Measurements from ENCODE around the gene CDCA7.

Gene CDCA7

DNA sequence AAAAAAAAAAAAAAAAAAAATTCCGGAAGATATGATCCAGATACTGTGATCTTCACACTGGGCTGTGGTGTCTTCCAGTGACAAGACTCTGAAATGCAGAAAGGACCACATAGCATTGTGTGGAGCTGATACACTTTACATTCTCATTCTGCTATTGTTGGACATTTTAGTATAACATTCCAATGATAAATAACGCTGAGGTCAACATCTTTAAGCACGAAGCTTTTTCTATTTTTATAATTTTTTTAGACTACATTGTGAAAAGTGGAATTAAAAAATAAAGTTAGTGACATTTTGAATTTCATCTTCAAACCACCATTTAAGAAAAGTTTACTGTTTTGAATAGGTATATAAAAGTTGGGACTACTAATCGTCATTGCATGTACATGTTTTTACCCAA, 62.7 kb downstream of the CDCA7 start:
- H3K4me1 ChIP-seq (ENCODE audit: insufficient read depth, low read length, poor library complexity, severe bottlenecking) = no peaks in the 10 kb centered on the region
- no peaks in the 10 kb centered on the region for H3K9me2 ChIP-seq (replicated peaks; ENCODE audit: low read depth, low read length)
- no peak overlapping the region for H3K9ac ChIP-seq (ENCODE audit: low read depth, low read length, poor library complexity, severe bottlenecking)
- no peak overlapping the region for H2AFZ ChIP-seq (ENCODE audit: low read length)
- H3F3A ChIP-seq (ENCODE audit: low read depth) = no peaks in the 10 kb centered on the region
- H3K4me3 ChIP-seq (ENCODE audit: low read length, poor library complexity, severe bottlenecking) = no peak overlapping the region
- H3K4me2 ChIP-seq (ENCODE audit: low read depth, low read length, poor library complexity, severe bottlenecking) = no peak overlapping the region
- no peaks in the 10 kb centered on the region for H4K20me1 ChIP-seq (ENCODE audit: insufficient read depth, low read length, poor library complexity, severe bottlenecking)
- H3K79me2 ChIP-seq (ENCODE audit: insufficient read depth, low read length) = no peaks in the 10 kb centered on the region
- no peaks in the 10 kb centered on the region for H3K36me3 ChIP-seq (ENCODE audit: insufficient read depth, low read length)
- no peaks in the 10 kb centered on the region for H3K9me3 ChIP-seq (ENCODE audit: insufficient read depth, low read depth, low read length)
- H3K27me3 ChIP-seq (ENCODE audit: insufficient read depth, low read length, poor library complexity, severe bottlenecking) = no peaks in the 10 kb centered on the region
- TF ChIP-seq EZH2phosphoT487 (IDR thresholded peaks at IDR 0.05; ENCODE audit: borderline replicate concordance) = no peak
- TF ChIP-seq, protein P1, sequence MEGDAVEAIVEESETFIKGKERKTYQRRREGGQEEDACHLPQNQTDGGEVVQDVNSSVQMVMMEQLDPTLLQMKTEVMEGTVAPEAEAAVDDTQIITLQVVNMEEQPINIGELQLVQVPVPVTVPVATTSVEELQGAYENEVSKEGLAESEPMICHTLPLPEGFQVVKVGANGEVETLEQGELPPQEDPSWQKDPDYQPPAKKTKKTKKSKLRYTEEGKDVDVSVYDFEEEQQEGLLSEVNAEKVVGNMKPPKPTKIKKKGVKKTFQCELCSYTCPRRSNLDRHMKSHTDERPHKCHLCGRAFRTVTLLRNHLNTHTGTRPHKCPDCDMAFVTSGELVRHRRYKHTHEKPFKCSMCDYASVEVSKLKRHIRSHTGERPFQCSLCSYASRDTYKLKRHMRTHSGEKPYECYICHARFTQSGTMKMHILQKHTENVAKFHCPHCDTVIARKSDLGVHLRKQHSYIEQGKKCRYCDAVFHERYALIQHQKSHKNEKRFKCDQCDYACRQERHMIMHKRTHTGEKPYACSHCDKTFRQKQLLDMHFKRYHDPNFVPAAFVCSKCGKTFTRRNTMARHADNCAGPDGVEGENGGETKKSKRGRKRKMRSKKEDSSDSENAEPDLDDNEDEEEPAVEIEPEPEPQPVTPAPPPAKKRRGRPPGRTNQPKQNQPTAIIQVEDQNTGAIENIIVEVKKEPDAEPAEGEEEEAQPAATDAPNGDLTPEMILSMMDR (conservative IDR thresholded peaks at IDR 0.05; ENCODE audit: low read length) = no peak

DNA sequence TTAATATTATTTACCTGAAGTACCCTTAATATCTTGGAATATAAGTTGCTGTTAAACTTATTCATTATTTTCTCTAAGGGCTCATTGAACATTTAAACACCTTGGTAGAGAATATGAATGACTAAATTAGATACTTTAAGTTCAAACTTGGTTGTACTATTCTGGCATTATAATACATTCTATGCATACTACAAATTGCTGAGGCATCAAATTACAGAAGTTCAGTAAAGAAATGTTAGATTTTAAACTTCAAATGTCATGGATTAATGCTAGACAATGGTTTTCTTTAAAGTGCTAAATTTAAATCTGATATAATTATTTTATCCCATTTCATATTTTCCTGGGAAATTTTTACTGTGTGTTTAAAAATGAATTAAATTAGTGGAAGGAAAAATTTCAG, 63.1 kb downstream of the CDCA7 start:
- H3K4me3 ChIP-seq (ENCODE audit: low read length, poor library complexity, severe bottlenecking) = no peak overlapping the region
- no peak overlapping the region for H3K9ac ChIP-seq (ENCODE audit: low read depth, low read length, poor library complexity, severe bottlenecking)
- no peak overlapping the region for H3K4me2 ChIP-seq (ENCODE audit: low read depth, low read length, poor library complexity, severe bottlenecking)
- no peaks in the 10 kb centered on the region for H4K20me1 ChIP-seq (ENCODE audit: insufficient read depth, low read length, poor library complexity, severe bottlenecking)
- no peaks in the 10 kb centered on the region for H3K9me2 ChIP-seq (replicated peaks; ENCODE audit: low read depth, low read length)
- no peaks in the 10 kb centered on the region for H3K9me3 ChIP-seq (ENCODE audit: insufficient read depth, low read depth, low read length)
- H3K79me2 ChIP-seq (ENCODE audit: insufficient read depth, low read length) = no peaks in the 10 kb centered on the region
- no peaks in the 10 kb centered on the region for H3F3A ChIP-seq (ENCODE audit: low read depth)
- H3K36me3 ChIP-seq (ENCODE audit: insufficient read depth, low read length) = no peaks in the 10 kb centered on the region
- no peak overlapping the region for H2AFZ ChIP-seq (ENCODE audit: low read length)
- H3K27me3 ChIP-seq (ENCODE audit: insufficient read depth, low read length, poor library complexity, severe bottlenecking) = no peaks in the 10 kb centered on the region
- TF ChIP-seq, protein P1 (conservative IDR thresholded peaks at IDR 0.05; ENCODE audit: low read length) = no peak
- no peak for TF ChIP-seq EZH2phosphoT487 (IDR thresholded peaks at IDR 0.05; ENCODE audit: borderline replicate concordance)
- H3K4me1 ChIP-seq (ENCODE audit: insufficient read depth, low read length, poor library complexity, severe bottlenecking) = no peaks in the 10 kb centered on the region

Measured in Loucy (cell line).